ENCODE results near the gene INPP4B.
A peak's percentile ranks its signal among the peaks of the same experiment; 100 is the strongest.
"Not testable (repeated sequence)": the region's sequence is repeated elsewhere in the genome, so short reads cannot be mapped to it uniquely, and the experiment has no call there.

Gene INPP4B

GRCh38 chr4:142824368-142824767 is 21.7 kb downstream of the INPP4B start:
- DNase-seq (ENCODE audit: low spot score), result no peak

DNA sequence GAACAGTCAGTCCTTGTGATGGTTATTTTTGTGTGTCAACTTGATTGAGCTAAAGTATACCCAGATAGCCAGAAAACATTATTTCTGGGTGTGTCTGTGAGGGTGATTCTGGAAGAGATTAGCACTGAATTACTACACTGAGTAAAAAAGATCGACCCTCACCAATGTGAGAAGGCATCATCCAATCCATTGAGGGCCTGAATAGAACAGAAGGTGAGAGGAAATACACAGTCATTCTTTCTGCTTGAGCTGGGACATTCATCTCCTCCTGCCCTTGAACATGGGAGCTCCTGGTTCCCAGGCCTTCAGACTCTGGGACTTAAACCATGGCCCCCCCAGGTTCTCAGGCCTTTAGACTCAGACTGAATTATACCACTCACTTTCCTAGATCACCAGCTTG is 22.3 kb downstream of the INPP4B start:
- no peak for DNase-seq (ENCODE audit: low spot score)

DNA sequence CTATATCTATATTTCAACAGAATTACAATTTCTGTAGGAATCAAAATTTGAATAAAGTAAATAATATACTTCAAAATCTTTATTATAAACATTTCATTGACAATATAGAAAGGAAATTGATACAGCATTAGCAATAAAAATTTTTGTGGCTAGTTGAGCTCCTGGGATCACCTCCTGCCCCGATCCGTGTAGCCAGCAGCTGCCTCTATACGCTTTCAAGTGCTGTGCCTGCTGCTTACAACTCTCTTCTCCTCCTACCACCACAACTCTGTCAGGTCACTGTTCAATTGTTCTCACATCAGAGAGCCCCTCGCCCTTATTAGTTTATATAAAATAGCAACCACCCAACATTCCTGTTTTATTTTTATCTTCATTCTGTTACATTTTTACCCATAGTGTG is 27.6 kb downstream of the INPP4B start:
- no peak for DNase-seq (ENCODE audit: low spot score)

DNA sequence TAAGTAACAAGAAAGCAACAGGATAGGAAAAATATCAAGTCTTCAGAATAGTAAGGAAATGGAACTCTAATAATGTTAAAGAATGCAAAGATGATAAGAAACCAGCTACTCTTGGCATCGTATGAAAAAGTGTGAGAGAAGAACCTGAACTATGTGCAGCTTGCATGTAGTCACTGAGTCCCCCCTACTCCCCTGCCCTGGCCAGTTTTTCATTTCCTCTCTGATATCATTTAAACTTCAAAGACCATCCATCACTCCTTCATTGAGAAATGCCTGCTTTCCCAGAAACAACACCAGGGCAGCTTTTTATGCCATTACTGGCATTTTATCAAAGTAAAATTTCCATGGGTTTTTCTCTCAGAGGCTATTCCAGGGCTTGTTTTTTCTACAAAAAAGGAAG is 28.1 kb downstream of the INPP4B start:
- no peak for DNase-seq (ENCODE audit: low spot score)

- DNase-seq (ENCODE audit: low spot score), result peak; percentile 8
These were observed 28.7 kb downstream of the INPP4B start for GRCh38 chr4:142817442-142817841.

- no peak for DNase-seq (ENCODE audit: low spot score)
These were observed 30.3 kb downstream of the INPP4B start for GRCh38 chr4:142815834-142816233.

- DNase-seq (ENCODE audit: low spot score), result no peak
These were observed 32.7 kb downstream of the INPP4B start for GRCh38 chr4:142813388-142813787.

GRCh38 chr4:142812091-142812490 is 34.0 kb downstream of the INPP4B start:
- DNase-seq (ENCODE audit: low spot score), result no peak

DNA sequence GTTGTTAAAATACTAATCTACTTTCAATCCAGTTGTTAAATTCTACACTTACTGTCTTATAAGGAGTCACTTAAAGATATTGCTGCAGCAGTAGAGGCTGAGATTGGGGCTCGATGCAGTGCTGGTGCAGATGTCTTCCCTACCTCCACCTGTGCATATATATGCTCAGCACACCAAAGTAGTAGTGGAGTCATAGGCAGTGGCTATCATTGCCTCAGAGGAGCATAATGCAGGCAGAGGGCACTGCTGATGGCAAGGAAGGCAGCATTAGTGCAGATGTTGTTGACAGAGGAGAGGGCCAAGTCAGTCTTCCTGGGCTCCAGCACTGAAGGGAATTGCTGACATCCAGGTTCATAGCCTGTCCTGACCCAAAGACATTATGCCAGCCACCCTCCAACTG is 35.1 kb downstream of the INPP4B start:
- no peak for DNase-seq (ENCODE audit: low spot score)

DNA sequence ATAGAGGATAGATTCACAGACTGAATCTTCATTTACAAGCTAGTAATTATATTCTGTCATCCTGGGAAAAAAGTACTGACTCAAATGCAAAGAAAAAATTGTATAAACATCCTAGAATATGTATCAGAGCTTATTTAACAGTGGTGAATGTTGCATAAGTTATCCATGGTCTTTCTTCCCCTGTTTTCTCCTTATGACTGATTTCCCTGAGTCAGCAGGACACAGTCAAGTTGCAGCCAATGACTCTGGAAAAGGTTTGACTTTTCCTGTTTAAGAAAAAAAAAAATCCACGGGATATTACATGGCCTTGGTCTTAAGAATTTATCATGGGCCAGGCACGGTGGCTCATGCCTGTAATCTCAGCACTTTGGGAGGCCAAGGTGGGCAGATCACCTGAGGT is 36.5 kb downstream of the INPP4B start:
- no peak for DNase-seq (ENCODE audit: low spot score)

DNA sequence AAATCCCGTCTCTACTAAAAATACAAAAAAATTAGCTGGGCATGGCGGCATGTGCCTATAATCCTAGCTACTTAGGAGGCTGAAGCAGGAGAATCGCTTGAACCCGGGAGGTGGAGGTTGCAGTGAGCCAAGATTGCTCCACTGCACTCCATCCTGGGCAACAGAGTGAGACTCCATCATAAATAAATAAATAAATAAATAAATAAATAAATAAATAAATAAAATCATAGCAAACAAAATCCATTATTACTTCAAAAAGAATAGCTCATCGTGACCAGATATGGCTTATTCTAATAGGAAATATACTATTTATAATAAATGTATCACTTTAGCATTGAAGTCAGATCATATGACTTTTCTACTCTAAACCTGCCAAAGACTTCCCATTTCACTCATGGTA is 42.2 kb downstream of the INPP4B start:
- not testable (repeated sequence) for DNase-seq (ENCODE audit: low spot score)

GRCh38 chr4:142801966-142802365 is 44.1 kb downstream of the INPP4B start:
- no peak for DNase-seq (ENCODE audit: low spot score)

- DNase-seq (ENCODE audit: low spot score), result no peak
These were observed 65.0 kb downstream of the INPP4B start for GRCh38 chr4:142781114-142781513.

DNA sequence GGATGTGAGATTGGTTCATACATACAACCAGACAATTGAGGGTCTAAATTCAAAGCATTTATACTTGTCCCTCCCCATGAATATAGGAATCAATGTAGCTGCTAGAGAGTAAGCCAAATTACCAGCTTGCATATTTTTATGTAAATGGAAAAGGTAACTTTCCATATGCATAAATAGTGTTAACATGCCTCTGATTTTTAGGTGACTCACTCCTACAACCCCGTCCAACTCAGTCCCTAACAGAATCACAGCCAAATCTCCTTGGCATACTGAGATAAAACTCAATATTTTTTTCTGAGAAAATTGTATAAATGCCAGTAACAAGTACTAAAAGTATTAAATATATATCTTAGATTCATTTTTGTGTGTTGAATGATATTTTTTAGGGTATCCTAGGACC is 67.2 kb downstream of the INPP4B start:
- no peak for DNase-seq (ENCODE audit: low spot score)

GRCh38 chr4:142778430-142778829 is 67.7 kb downstream of the INPP4B start:
- DNase-seq (ENCODE audit: low spot score), result no peak

- no peak for DNase-seq (ENCODE audit: low spot score)
These were observed 68.9 kb downstream of the INPP4B start for GRCh38 chr4:142777045-142777743.

- DNase-seq (ENCODE audit: low spot score), result no peak
These were observed 70.1 kb downstream of the INPP4B start for GRCh38 chr4:142776026-142776425.

- no peak for DNase-seq (ENCODE audit: low spot score)
These were observed 72.6 kb downstream of the INPP4B start for GRCh38 chr4:142773505-142773904.

DNA sequence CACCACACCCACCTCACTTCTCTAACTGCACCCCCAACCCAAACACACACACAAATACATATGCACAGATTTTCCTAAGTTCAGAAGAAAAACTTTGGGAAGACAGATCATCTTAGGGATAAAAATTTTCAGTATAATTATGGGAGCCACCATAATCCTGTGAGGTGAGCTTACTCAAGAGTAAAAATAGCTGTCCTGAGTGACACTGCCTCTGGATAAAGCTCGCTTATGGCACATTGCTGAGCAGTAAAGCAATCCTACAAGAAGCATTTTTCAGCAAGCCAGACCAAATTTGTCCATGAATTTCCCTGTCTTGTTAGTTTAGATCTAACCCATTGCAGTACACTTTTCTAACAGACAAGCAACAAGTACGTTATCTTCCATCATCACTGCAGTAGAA is 83.8 kb downstream of the INPP4B start:
- no peak for DNase-seq (ENCODE audit: low spot score)

DNA sequence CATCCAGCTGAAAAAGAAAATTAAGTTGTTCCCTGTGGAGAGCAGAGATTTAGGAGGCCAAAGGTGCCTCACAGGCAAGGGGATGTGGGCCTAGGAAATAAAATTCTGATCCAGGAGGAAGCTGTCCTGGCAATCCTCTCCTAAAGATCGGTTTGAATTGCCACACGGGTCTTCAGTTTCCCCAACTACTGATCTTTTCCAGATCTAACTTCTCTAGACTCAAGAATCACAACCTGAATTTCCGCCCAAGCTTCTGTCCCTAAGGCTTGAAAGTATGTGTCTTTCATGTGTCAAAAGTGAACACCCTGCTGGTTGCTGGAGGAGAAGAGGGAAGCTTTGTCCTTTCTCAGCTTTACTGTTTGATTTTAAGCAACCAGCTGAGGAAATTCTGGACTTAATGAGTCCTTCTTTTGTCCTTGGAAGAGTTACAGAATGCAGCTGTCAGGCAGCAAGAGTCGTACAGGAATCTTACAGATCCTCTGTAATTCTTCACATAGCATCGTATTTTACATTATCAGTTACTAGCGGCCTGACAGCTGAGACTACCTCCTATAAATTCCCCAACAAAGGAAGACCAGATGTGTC is 93.8 kb downstream of the INPP4B start:
- DNase-seq (ENCODE audit: low spot score), result no peak

GRCh38 chr4:142743121-142743825 is 102.8 kb downstream of the INPP4B start:
- no peak for DNase-seq (ENCODE audit: low spot score)

DNA sequence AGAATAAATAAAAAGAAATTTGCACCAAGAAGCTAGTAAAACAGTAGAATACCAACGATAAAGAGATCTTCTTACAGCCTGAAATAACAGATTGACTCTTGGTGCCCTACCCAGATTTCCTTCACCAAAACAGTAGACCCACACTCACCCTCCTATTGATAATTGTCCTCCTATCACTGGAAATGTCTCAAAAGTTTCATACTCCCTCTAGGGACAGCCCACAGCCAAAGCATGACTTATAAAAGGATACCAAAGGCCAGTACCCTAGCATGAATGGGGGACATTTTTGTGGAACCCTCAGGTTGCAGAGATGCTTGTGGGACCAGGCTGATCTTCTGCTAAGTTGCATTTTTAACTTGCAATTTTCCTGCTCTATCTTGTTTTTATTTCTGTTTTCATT is 104.1 kb downstream of the INPP4B start:
- DNase-seq (ENCODE audit: low spot score), result no peak

GRCh38 chr4:142728233-142728632 is 117.9 kb downstream of the INPP4B start:
- no peak for DNase-seq (ENCODE audit: low spot score)

GRCh38 chr4:142727149-142727548 is 119.0 kb downstream of the INPP4B start:
- no peak for DNase-seq (ENCODE audit: low spot score)
